H9 (cell line): ENCODE results near the gene IER5L. TPM values are rescaled to one million over a fixed set of nuclear protein-coding genes. Genes with fewer than 3 reads are reported as not detected.
"Not testable (repeated sequence)": the region's sequence is repeated elsewhere in the genome, so short reads cannot be mapped to it uniquely, and the experiment has no call there.

Source experiments
- DNase-seq: peaks from one replicate; pipeline ENCODE4 v3.0.0-alpha.2; 2017
- H2AFZ ChIP-seq: one replicate; pipeline ENCODE4 v1.6.1; 2013; ENCODE audit warnings: mild to moderate bottlenecking, low read length, control low read depth, moderate library complexity
- H2AK5ac ChIP-seq: 2 replicates; pipeline ENCODE4 v1.6.1; 2013; ENCODE audit warnings: low read length, control low read depth, mixed read lengths; ENCODE audit not compliant: insufficient read length
- H2BK120ac ChIP-seq: one replicate; pipeline ENCODE4 v1.6.1; 2013; ENCODE audit warnings: low read depth, mild to moderate bottlenecking, low read length, control low read depth, inconsistent platforms; ENCODE audit not compliant: poor library complexity, severe bottlenecking
- H2BK12ac ChIP-seq: 2 replicates; pipeline ENCODE4 v1.6.1; 2013; ENCODE audit warnings: low read length, control low read depth, mixed read lengths, low read depth; ENCODE audit not compliant: insufficient read length
- H2BK15ac ChIP-seq: 2 replicates; pipeline ENCODE4 v1.6.1; 2013; ENCODE audit warnings: low read depth, low read length, control low read depth
- H2BK20ac ChIP-seq: one replicate; pipeline ENCODE4 v1.6.1; 2013; ENCODE audit warnings: low read depth, mild to moderate bottlenecking, low read length, control low read depth, inconsistent platforms; ENCODE audit not compliant: poor library complexity, severe bottlenecking
- H2BK5ac ChIP-seq: 2 replicates; pipeline ENCODE4 v1.6.1; 2013; ENCODE audit warnings: low read length, control low read depth, mixed read lengths; ENCODE audit not compliant: insufficient read length
- H3K14ac ChIP-seq: 2 replicates; pipeline ENCODE4 v1.6.1; 2013; ENCODE audit warnings: low read length, control low read depth; ENCODE audit not compliant: insufficient read depth
- H3K18ac ChIP-seq: 2 replicates; pipeline ENCODE4 v1.6.1; 2013; ENCODE audit warnings: low read depth, mild to moderate bottlenecking, mixed read lengths, low read length, control low read depth; ENCODE audit not compliant: insufficient read length
- H3K23ac ChIP-seq: 2 replicates; pipeline ENCODE4 v1.6.1; 2013; ENCODE audit warnings: low read length, control low read depth, mixed read lengths, low read depth; ENCODE audit not compliant: insufficient read length
- H3K23me2 ChIP-seq: 2 replicates; pipeline ENCODE4 v1.6.1; 2013; ENCODE audit warnings: low read depth, mild to moderate bottlenecking, mixed read lengths, low read length, control low read depth; ENCODE audit not compliant: insufficient read length, poor library complexity, severe bottlenecking
- H3K27ac ChIP-seq: 2 replicates; pipeline ENCODE4 v1.5.1; 2013; ENCODE audit warnings: low read length, control low read depth, mixed read lengths, low read depth; ENCODE audit not compliant: insufficient read length
- H3K27me3 ChIP-seq: 2 replicates; pipeline ENCODE4 v1.6.1; 2013; ENCODE audit warnings: low read length, control low read depth, inconsistent platforms; ENCODE audit not compliant: insufficient read depth
- H3K4ac ChIP-seq: 2 replicates; pipeline ENCODE4 v1.6.1; 2013; ENCODE audit warnings: low read depth, mild to moderate bottlenecking, control low read depth, inconsistent platforms, low read length, moderate library complexity
- H3K4me1 ChIP-seq: 2 replicates; pipeline ENCODE4 v1.6.1; 2013; ENCODE audit warnings: low read length, control low read depth, inconsistent platforms; ENCODE audit not compliant: insufficient read depth
- H3K4me2 ChIP-seq: 2 replicates; pipeline ENCODE4 v1.6.1; 2013; ENCODE audit warnings: low read length, control low read depth, mixed read lengths; ENCODE audit not compliant: insufficient read length, insufficient read depth
- H3K56ac ChIP-seq: 2 replicates; pipeline ENCODE4 v1.6.1; 2013; ENCODE audit warnings: low read depth, mild to moderate bottlenecking, mixed read lengths, low read length, control low read depth; ENCODE audit not compliant: insufficient read length
- H3K79me1 ChIP-seq: 2 replicates; pipeline ENCODE4 v1.6.1; 2013; ENCODE audit warnings: low read depth, mild to moderate bottlenecking, moderate library complexity, low read length, control low read depth, inconsistent platforms; ENCODE audit not compliant: insufficient read depth, poor library complexity, severe bottlenecking
- H3K79me2 ChIP-seq: 2 replicates; pipeline ENCODE4 v1.6.1; 2013; ENCODE audit warnings: low read length, control low read depth, inconsistent platforms; ENCODE audit not compliant: insufficient read depth
- H3K9ac ChIP-seq: 2 replicates; pipeline ENCODE4 v1.6.1; 2013; ENCODE audit warnings: low read length, control low read depth, mixed read lengths; ENCODE audit not compliant: insufficient read length; ENCODE audit errors: extremely low read depth
- H3K9me3 ChIP-seq: one replicate; pipeline ENCODE4 v1.6.1; 2013; ENCODE audit warnings: low read depth, low read length, inconsistent platforms; ENCODE audit not compliant: control insufficient read depth
- H3T11ph ChIP-seq: one replicate; pipeline ENCODE4 v1.6.1; 2013; ENCODE audit warnings: mild to moderate bottlenecking, low read length, control low read depth, inconsistent platforms
- H4K20me1 ChIP-seq: one replicate; pipeline ENCODE4 v1.6.1; 2013; ENCODE audit not compliant: control insufficient read depth, insufficient read length, insufficient read depth
- H4K5ac ChIP-seq: 2 replicates; pipeline ENCODE4 v1.6.1; 2013; ENCODE audit warnings: low read depth, mild to moderate bottlenecking, mixed read lengths, low read length, control low read depth; ENCODE audit not compliant: insufficient read length
- H4K8ac ChIP-seq: replicated peaks from 2 replicates; pipeline ENCODE4 v1.6.1; 2013; ENCODE audit warnings: low read length, control low read depth, mixed read lengths, low read depth; ENCODE audit not compliant: insufficient read length
- H4K91ac ChIP-seq: 2 replicates; pipeline ENCODE4 v1.6.1; 2013; ENCODE audit warnings: low read depth, mild to moderate bottlenecking, moderate library complexity, mixed read lengths, low read length, control low read depth; ENCODE audit not compliant: insufficient read length
- H3K27ac Mint-ChIP-seq, 3 experiments: 2 replicates in 2 of 3; 3 replicates in 1 of 3; pipeline ENCODE4 v1.8.0; 2020 to 2021; ENCODE audit warnings: mixed read lengths in 3 of 3, mild to moderate bottlenecking in 1 of 3, moderate library complexity in 1 of 3
- H3K27me3 Mint-ChIP-seq: 2 replicates; pipeline ENCODE4 v1.8.0; 2021; ENCODE audit warnings: low read depth, mild to moderate bottlenecking, moderate library complexity, mixed read lengths
- H3K36me3 Mint-ChIP-seq, 3 experiments: 2 replicates in 2 of 3; 3 replicates in 1 of 3; pipeline ENCODE4 v1.8.0; 2020 to 2021; ENCODE audit warnings: low read depth in 3 of 3, mixed read lengths in 3 of 3; ENCODE audit not compliant: insufficient read depth in 1 of 3
- H3K4me1 Mint-ChIP-seq, 2 experiments: 2 replicates each; pipeline ENCODE4 v1.8.0; 2020; ENCODE audit warnings: mixed read lengths in 2 of 2
- H3K4me3 Mint-ChIP-seq, 2 experiments: 2 replicates in 1 of 2; 3 replicates in 1 of 2; pipeline ENCODE4 v1.8.0; 2020 to 2021; ENCODE audit warnings: mild to moderate bottlenecking in 2 of 2, mixed read lengths in 2 of 2, moderate library complexity in 1 of 2
- H3K9me3 Mint-ChIP-seq, 2 experiments: 2 replicates in 1 of 2; 3 replicates in 1 of 2; pipeline ENCODE4 v1.8.0; 2020; ENCODE audit warnings: mild to moderate bottlenecking in 2 of 2, mixed read lengths in 2 of 2, moderate library complexity in 1 of 2
- CTCF ChIP-seq: fragments of 200-600 bp; sonication (generic); conservative IDR thresholded peaks from 3 replicates; pipeline ENCODE4 v1.8.0; 2021; ENCODE audit warnings: antibody characterized with exemption, mild to moderate bottlenecking
- WGBS: extraction: QIAGEN DNeasy Blood & Tissue Kit; methylation state at CpG from one replicate; pipeline ENCODE4 v1.1.7; 2013; ENCODE audit warnings: missing lambda C conversion rate, low lambda C conversion rate, mixed read lengths; ENCODE audit not compliant: insufficient read length; ENCODE audit errors: extremely low coverage; 5-methylcytosine and 5-hydroxymethylcytosine counted together
- total RNA-seq: library from RNA; stranded (reverse); gene quantifications from 2 replicates; pipeline ENCODE4 v1.2.1, GENCODE V29; 2021

IER5L gene
- total RNA-seq, 1 experiment from 2014 or later = 1.0 TPM

- no peaks in the 10 kb centered on the region for H3K79me2 ChIP-seq
- H3K27ac Mint-ChIP-seq = no peak overlapping the region
- H3K27me3 Mint-ChIP-seq = peaks cover 100% of the 10 kb centered on the region
- no peaks in the 10 kb centered on the region; the same call in 1 of the 2 replicates for H3K27me3 ChIP-seq
- no peak overlapping the region for H3K4me2 ChIP-seq
- H3K9me3 ChIP-seq = no peaks in the 10 kb centered on the region
- peaks cover 12 to 19% of the 10 kb centered on the region in 2 experiments for H3K4me1 Mint-ChIP-seq
- H2BK5ac ChIP-seq = no peak overlapping the region
- H4K91ac ChIP-seq = no peak overlapping the region
- no peaks in the 10 kb centered on the region for H3K79me1 ChIP-seq
- no peak overlapping the region for H3K23ac ChIP-seq
- no peak overlapping the region for H3K27ac ChIP-seq
- no peak overlapping the region for H4K5ac ChIP-seq
- no peak overlapping the region for H3K56ac ChIP-seq
- H2BK20ac ChIP-seq = no peak overlapping the region
- H3K9me3 Mint-ChIP-seq = peaks cover 8 to 10% of the 10 kb centered on the region in 2 experiments; a peak in 3 of 5 replicates
- no peak overlapping the region for H3T11ph ChIP-seq
- no peak overlapping the region for H2BK120ac ChIP-seq
- DNase-seq = no peak
- H3K4me1 ChIP-seq = no peaks in the 10 kb centered on the region
- H3K23me2 ChIP-seq = no peaks in the 10 kb centered on the region
- H2BK15ac ChIP-seq = no peak overlapping the region
- H3K4ac ChIP-seq = no peak overlapping the region
- H3K14ac ChIP-seq = no peak overlapping the region
- H3K9ac ChIP-seq = no peak overlapping the region
- TF ChIP-seq CTCF = no peak
- H3K36me3 Mint-ChIP-seq = no peaks in the 10 kb centered on the region; a peak in 1 of 7 replicates
- H4K8ac ChIP-seq = no peak overlapping the region
- no peaks in the 10 kb centered on the region for H4K20me1 ChIP-seq
- no CpG with 5 or more reads among the region's 7 CpGs for WGBS
- H2AFZ ChIP-seq = no peak overlapping the region
- no peak overlapping the region for H3K4me3 Mint-ChIP-seq
- no peak overlapping the region for H2AK5ac ChIP-seq
- no peak overlapping the region for H3K18ac ChIP-seq
- no peak overlapping the region for H2BK12ac ChIP-seq
Observed at GRCh38 chr9:129191234-129191633, 13.2 kb upstream of the IER5L start.

- H3K9me3 ChIP-seq, H3K36me3 Mint-ChIP-seq, H2BK12ac ChIP-seq, H2AFZ ChIP-seq, H2BK15ac ChIP-seq, H3K14ac ChIP-seq, H3K4me1 ChIP-seq, H3K9ac ChIP-seq, H3K56ac ChIP-seq, H4K5ac ChIP-seq, H2AK5ac ChIP-seq, H3K18ac ChIP-seq, H2BK120ac ChIP-seq, H3K79me1 ChIP-seq, H3K27me3 ChIP-seq, H3K4ac ChIP-seq, DNase-seq, H3K23me2 ChIP-seq, H4K20me1 ChIP-seq, H3T11ph ChIP-seq, H3K27ac Mint-ChIP-seq, H3K27ac ChIP-seq, H3K79me2 ChIP-seq, H4K8ac ChIP-seq, H2BK20ac ChIP-seq, H4K91ac ChIP-seq, H2BK5ac ChIP-seq, H3K23ac ChIP-seq, H3K4me2 ChIP-seq, H3K4me3 Mint-ChIP-seq: not testable (repeated sequence)
- WGBS = no CpG with 5 or more reads among the region's 8 CpGs
- peaks cover 100% of the 10 kb centered on the region for H3K27me3 Mint-ChIP-seq
- peaks cover 12 to 19% of the 10 kb centered on the region in 2 experiments for H3K4me1 Mint-ChIP-seq
- peaks cover 10 to 11% of the 10 kb centered on the region in 2 experiments; a peak in 4 of 5 replicates for H3K9me3 Mint-ChIP-seq
Observed at GRCh38 chr9:129189971-129190370, 11.9 kb upstream of the IER5L start.
